HepG2 (cell line): ENCODE results near the gene SERPINB7. TPM values are rescaled to one million over a fixed set of nuclear protein-coding genes. Genes with fewer than 3 reads are reported as not detected.

ENCODE experiments used
- CBX1 ChIP-seq: IDR thresholded peaks from one replicate; pipeline ENCODE4 v1.6.1; 2016; ENCODE audit warnings: antibody characterized with exemption, low read depth
- CBX5 ChIP-seq: sonication (generic); formaldehyde crosslinking; IDR thresholded peaks from 2 replicates; pipeline ENCODE4 v1.4.0; 2020; ENCODE audit warnings: missing genetic modification reagents, borderline replicate concordance
- CHD4 ChIP-seq: fragments of 200-600 bp; sonication (generic); IDR thresholded peaks from 2 replicates; pipeline ENCODE4 v1.7.0; 2017; ENCODE audit warnings: mild to moderate bottlenecking, low read length, borderline replicate concordance
- KDM2A ChIP-seq: sonication (generic); formaldehyde crosslinking; IDR thresholded peaks from 2 replicates; pipeline ENCODE4 v1.4.0; 2020; ENCODE audit warnings: low read depth, missing genetic modification reagents, borderline replicate concordance
- MAZ ChIP-seq, 2 experiments: sonication (generic) in 1 of 2; formaldehyde crosslinking in 1 of 2; IDR thresholded peaks; 2 replicates each; pipeline versions ENCODE4 v1.5.0 to v1.6.1; 2012 to 2020; ENCODE audit warnings: low read depth in 2 of 2, mild to moderate bottlenecking in 2 of 2, borderline replicate concordance in 1 of 2, improper control_type of control experiment in 1 of 2, low read length in 1 of 2, missing genetic modification reagents in 1 of 2, moderate library complexity in 1 of 2
- NFIB ChIP-seq: sonication (generic); formaldehyde crosslinking; IDR thresholded peaks from 2 replicates; pipeline ENCODE4 v1.9.0; 2021; ENCODE audit warnings: missing genetic modification reagents, mild to moderate bottlenecking, borderline replicate concordance
- SALL1 ChIP-seq: sonication (generic); formaldehyde crosslinking; IDR thresholded peaks from 2 replicates; pipeline ENCODE4 v1.8.0; 2022; ENCODE audit warnings: mild to moderate bottlenecking, missing genetic modification reagents
- SETDB1 ChIP-seq: sonication (generic); formaldehyde crosslinking; IDR thresholded peaks from 2 replicates; pipeline ENCODE4 v1.5.1; 2020; ENCODE audit warnings: missing genetic modification reagents, mild to moderate bottlenecking, borderline replicate concordance
- SRSF9 ChIP-seq: fragments of 200-400 bp; formaldehyde crosslinking; IDR thresholded peaks from 2 replicates; pipeline ENCODE4 v1.6.1; 2018; ENCODE audit warnings: borderline replicate concordance, mild to moderate bottlenecking, low read depth, low read length; ENCODE audit not compliant: insufficient read depth, poor library complexity, severe bottlenecking
- ZHX2 ChIP-seq, 2 experiments: sonication (generic) in 1 of 2; formaldehyde crosslinking in 1 of 2; IDR thresholded peaks; 2 replicates each; pipeline versions ENCODE4 v1.6.1 to v1.9.0; 2014 to 2022; ENCODE audit warnings: antibody characterized with exemption in 1 of 2, borderline replicate concordance in 1 of 2, inconsistent platforms in 1 of 2, low read depth in 1 of 2, missing genetic modification reagents in 1 of 2
- ZNF281 ChIP-seq: sonication (generic); formaldehyde crosslinking; IDR thresholded peaks from 2 replicates; pipeline ENCODE4 v1.4.0; 2020; ENCODE audit warnings: missing genetic modification reagents, borderline replicate concordance
- ZNF296 ChIP-seq: sonication (generic); formaldehyde crosslinking; conservative IDR thresholded peaks from 2 replicates; pipeline ENCODE4 v1.5.0; 2020; ENCODE audit warnings: mild to moderate bottlenecking, missing genetic modification reagents
- ZNF331 ChIP-seq: sonication (generic); formaldehyde crosslinking; IDR thresholded peaks from 2 replicates; pipeline ENCODE4 v1.4.0; 2020; ENCODE audit warnings: missing genetic modification reagents
- ZNF367 ChIP-seq: sonication (generic); formaldehyde crosslinking; IDR thresholded peaks from 2 replicates; pipeline ENCODE4 v1.4.0; 2020; ENCODE audit warnings: missing genetic modification reagents, borderline replicate concordance
- ZNF749 ChIP-seq: sonication (generic); formaldehyde crosslinking; IDR thresholded peaks from 2 replicates; pipeline ENCODE4 v1.8.0; 2022; ENCODE audit warnings: mild to moderate bottlenecking, missing genetic modification reagents, moderate library complexity, borderline replicate concordance
- ZUFSP ChIP-seq: sonication (generic); formaldehyde crosslinking; IDR thresholded peaks from 2 replicates; pipeline ENCODE4 v1.9.0; 2021; ENCODE audit warnings: missing genetic modification reagents, mild to moderate bottlenecking, borderline replicate concordance
- polyA plus RNA-seq, 8 experiments: library from polyadenylated mRNA; depleted of rRNA in 3 of 8; stranded (reverse) in 7 of 8; unstranded in 1 of 8; fragments of >200 nt; fragmentation: Illumina TruSeq in 4 of 8; extraction: Trizol in 4 of 8; gene quantifications; 2 replicates each; pipeline versions ENCODE4 v1.2.1 to v1.2.3, GENCODE V29; 2011 to 2016; ENCODE audit warnings: low read depth in 4 of 8, missing spikeins in 1 of 8, mixed read lengths in 1 of 8; ENCODE audit not compliant: insufficient read depth in 1 of 8
- total RNA-seq, 5 experiments: library from RNA; depleted of rRNA; stranded (reverse); fragments of >200 nt; fragmentation: Illumina TruSeq; extraction: Trizol; gene quantifications; 2 replicates each; pipeline ENCODE4 v1.2.3, GENCODE V29; 2016; ENCODE audit warnings: low read depth in 1 of 5

The SERPINB7 gene
- total and polyA plus RNA-seq, 2 of the 13 experiments (the other 11 are each of a cell fraction or from before 2014, with no cell fraction given): not detected

- TF ChIP-seq ZNF281 (CRISPR knock-in tag) (no peak), ZHX2 (IDR thresholded peaks at IDR 0.05; ENCODE audit: low read depth) (no peak), ZHX2 (CRISPR knock-in tag; IDR thresholded peaks at IDR 0.05; ENCODE audit: borderline replicate concordance) (no peak), CBX1 (no peak), CBX5 (CRISPR knock-in tag) (no peak), ZNF331 (CRISPR knock-in tag) (no peak), ZNF296 (CRISPR knock-in tag) (no peak), NFIB (CRISPR knock-in tag) (no peak), ZNF367 (CRISPR knock-in tag) (no peak), SRSF9 (no peak), SETDB1 (CRISPR knock-in tag) (no peak), ZNF749 (no peak), ZUFSP (CRISPR knock-in tag) (no peak), MAZ (IDR thresholded peaks at IDR 0.05; ENCODE audit: borderline replicate concordance, low read depth, low read length) (no peak), MAZ (CRISPR knock-in tag; IDR thresholded peaks at IDR 0.05; ENCODE audit: low read depth) (no peak), SALL1 (CRISPR knock-in tag) (no peak), CHD4 (no peak), KDM2A (CRISPR knock-in tag) (no peak)
These were observed 49.0 kb downstream of the SERPINB7 start (continued) for GRCh38 chr18:63824220-63824525.
